ENCODE data around the gene RHCE.
"Not testable (repeated sequence)": the region's sequence is repeated elsewhere in the genome, so short reads cannot be mapped to it uniquely, and the experiment has no call there.

Gene RHCE

GRCh38 chr1:25420715-25421114, at the start of gene RHCE:
TSS of gene RHCE (minus strand) at chr1:25420825. CDS start at chr1:25420786, 39 bp downstream.
- not testable (repeated sequence) for H3K36me3 ChIP-seq (ENCODE audit: control insufficient read depth in 2 of 2, insufficient read depth in 2 of 2, low read length in 2 of 2); H3K27ac ChIP-seq (ENCODE audit: low read length); H3K4me1 ChIP-seq (ENCODE audit: control insufficient read depth, insufficient read depth, low read length); H3K27me3 ChIP-seq (ENCODE audit: control insufficient read depth in 1 of 2, insufficient read depth in 2 of 2, low read length in 2 of 2); H3K4me3 ChIP-seq (ENCODE audit: low read length in 2 of 2); H3K9ac ChIP-seq (ENCODE audit: low read length in 2 of 2); H3K9me3 ChIP-seq (ENCODE audit: control insufficient read depth in 2 of 2, low read length in 2 of 2)

GRCh38 chr1:25469177-25469576, 48.6 kb upstream of the RHCE start:
- Histone ChIP-seq H3K27ac (ENCODE audit: low read length) (no peak overlapping the region), H3K9ac (ENCODE audit: low read length in 2 of 2) (no peak overlapping the region), H3K4me1 (ENCODE audit: control insufficient read depth, insufficient read depth, low read length) (peaks cover 7% of the 10 kb centered on the region), H3K9me3 (ENCODE audit: control insufficient read depth in 2 of 2, low read length in 2 of 2) (no peaks in the 10 kb centered on the region), H3K36me3 (ENCODE audit: control insufficient read depth in 2 of 2, insufficient read depth in 2 of 2, low read length in 2 of 2) (peaks cover 0 to 2% of the 10 kb centered on the region in 2 donors), H3K4me3 (ENCODE audit: low read length in 2 of 2) (no peak overlapping the region), H3K27me3 (ENCODE audit: control insufficient read depth in 1 of 2, insufficient read depth in 2 of 2, low read length in 2 of 2) (no peaks in the 10 kb centered on the region)

GRCh38 chr1:25468033-25468432, 47.4 kb upstream of the RHCE start:
- Histone ChIP-seq H3K9ac (ENCODE audit: low read length in 2 of 2) (no peak overlapping the region), H3K9me3 (ENCODE audit: control insufficient read depth in 2 of 2, low read length in 2 of 2) (no peaks in the 10 kb centered on the region), H3K4me3 (ENCODE audit: low read length in 2 of 2) (no peak overlapping the region), H3K27me3 (ENCODE audit: control insufficient read depth in 1 of 2, insufficient read depth in 2 of 2, low read length in 2 of 2) (no peaks in the 10 kb centered on the region), H3K27ac (ENCODE audit: low read length) (peak overlapping the region; percentile 11), H3K36me3 (ENCODE audit: control insufficient read depth in 2 of 2, insufficient read depth in 2 of 2, low read length in 2 of 2) (peaks cover 0 to 2% of the 10 kb centered on the region in 2 donors), H3K4me1 (ENCODE audit: control insufficient read depth, insufficient read depth, low read length) (peaks cover 4% of the 10 kb centered on the region)

- Histone ChIP-seq H3K9me3 (ENCODE audit: control insufficient read depth in 2 of 2, low read length in 2 of 2) (no peaks in the 10 kb centered on the region), H3K27me3 (ENCODE audit: control insufficient read depth in 1 of 2, insufficient read depth in 2 of 2, low read length in 2 of 2) (no peaks in the 10 kb centered on the region), H3K36me3 (ENCODE audit: control insufficient read depth in 2 of 2, insufficient read depth in 2 of 2, low read length in 2 of 2) (peaks cover 0 to 2% of the 10 kb centered on the region in 2 donors), H3K27ac (ENCODE audit: low read length) (peak overlapping the region; percentile 11), H3K9ac (ENCODE audit: low read length in 2 of 2) (no peak overlapping the region), H3K4me3 (ENCODE audit: low read length in 2 of 2) (no peak overlapping the region), H3K4me1 (ENCODE audit: control insufficient read depth, insufficient read depth, low read length) (peaks cover 8% of the 10 kb centered on the region)
Measured at GRCh38 chr1:25467616-25468015, 47.0 kb upstream of the RHCE start.

- H3K27ac ChIP-seq (ENCODE audit: low read length): no peak overlapping the region
- no peak overlapping the region for H3K9ac ChIP-seq (ENCODE audit: low read length in 2 of 2)
- H3K4me1 ChIP-seq (ENCODE audit: control insufficient read depth, insufficient read depth, low read length): peaks cover 12% of the 10 kb centered on the region
- H3K27me3 ChIP-seq (ENCODE audit: control insufficient read depth in 1 of 2, insufficient read depth in 2 of 2, low read length in 2 of 2): no peaks in the 10 kb centered on the region
- H3K4me3 ChIP-seq (ENCODE audit: low read length in 2 of 2): no peak overlapping the region
- H3K9me3 ChIP-seq (ENCODE audit: control insufficient read depth in 2 of 2, low read length in 2 of 2): no peaks in the 10 kb centered on the region
- H3K36me3 ChIP-seq (ENCODE audit: control insufficient read depth in 2 of 2, insufficient read depth in 2 of 2, low read length in 2 of 2): no peaks in the 10 kb centered on the region
Measured at GRCh38 chr1:25467193-25467592, 46.6 kb upstream of the RHCE start.

- peaks cover 7 to 13% of the 10 kb centered on the region in 2 donors for H3K36me3 ChIP-seq (ENCODE audit: control insufficient read depth in 2 of 2, insufficient read depth in 2 of 2, low read length in 2 of 2)
- H3K9ac ChIP-seq (ENCODE audit: low read length in 2 of 2): no peak overlapping the region
- H3K27me3 ChIP-seq (ENCODE audit: control insufficient read depth in 1 of 2, insufficient read depth in 2 of 2, low read length in 2 of 2): no peaks in the 10 kb centered on the region
- H3K9me3 ChIP-seq (ENCODE audit: control insufficient read depth in 2 of 2, low read length in 2 of 2): no peaks in the 10 kb centered on the region
- H3K4me3 ChIP-seq (ENCODE audit: low read length in 2 of 2): no peak overlapping the region
- H3K27ac ChIP-seq (ENCODE audit: low read length): no peak overlapping the region
- H3K4me1 ChIP-seq (ENCODE audit: control insufficient read depth, insufficient read depth, low read length): peaks cover 7% of the 10 kb centered on the region
Measured at GRCh38 chr1:25462732-25463131, 42.1 kb upstream of the RHCE start.

GRCh38 chr1:25461849-25462248, 41.2 kb upstream of the RHCE start:
- peaks cover 7% of the 10 kb centered on the region for H3K4me1 ChIP-seq (ENCODE audit: control insufficient read depth, insufficient read depth, low read length)
- H3K36me3 ChIP-seq (ENCODE audit: control insufficient read depth in 2 of 2, insufficient read depth in 2 of 2, low read length in 2 of 2): peaks cover 7 to 13% of the 10 kb centered on the region in 2 donors
- no peaks in the 10 kb centered on the region for H3K9me3 ChIP-seq (ENCODE audit: control insufficient read depth in 2 of 2, low read length in 2 of 2)
- no peak overlapping the region for H3K4me3 ChIP-seq (ENCODE audit: low read length in 2 of 2)
- no peak overlapping the region for H3K9ac ChIP-seq (ENCODE audit: low read length in 2 of 2)
- no peaks in the 10 kb centered on the region for H3K27me3 ChIP-seq (ENCODE audit: control insufficient read depth in 1 of 2, insufficient read depth in 2 of 2, low read length in 2 of 2)
- H3K27ac ChIP-seq (ENCODE audit: low read length): no peak overlapping the region

- H3K9me3 ChIP-seq (ENCODE audit: control insufficient read depth in 2 of 2, low read length in 2 of 2); H3K27me3 ChIP-seq (ENCODE audit: control insufficient read depth in 1 of 2, insufficient read depth in 2 of 2, low read length in 2 of 2); H3K9ac ChIP-seq (ENCODE audit: low read length in 2 of 2); H3K27ac ChIP-seq (ENCODE audit: low read length); H3K4me3 ChIP-seq (ENCODE audit: low read length in 2 of 2); H3K4me1 ChIP-seq (ENCODE audit: control insufficient read depth, insufficient read depth, low read length): not testable (repeated sequence)
- H3K36me3 ChIP-seq (ENCODE audit: control insufficient read depth in 2 of 2, insufficient read depth in 2 of 2, low read length in 2 of 2): peaks cover 7 to 13% of the 10 kb centered on the region in 2 donors
Measured at GRCh38 chr1:25460816-25461215, 40.2 kb upstream of the RHCE start.

GRCh38 chr1:25460020-25460419, 39.4 kb upstream of the RHCE start:
- no peak overlapping the region for H3K9ac ChIP-seq (ENCODE audit: low read length in 2 of 2)
- H3K4me3 ChIP-seq (ENCODE audit: low read length in 2 of 2): no peak overlapping the region
- no peaks in the 10 kb centered on the region for H3K27me3 ChIP-seq (ENCODE audit: control insufficient read depth in 1 of 2, insufficient read depth in 2 of 2, low read length in 2 of 2)
- peaks cover 7 to 13% of the 10 kb centered on the region in 2 donors for H3K36me3 ChIP-seq (ENCODE audit: control insufficient read depth in 2 of 2, insufficient read depth in 2 of 2, low read length in 2 of 2)
- no peaks in the 10 kb centered on the region for H3K9me3 ChIP-seq (ENCODE audit: control insufficient read depth in 2 of 2, low read length in 2 of 2)
- H3K4me1 ChIP-seq (ENCODE audit: control insufficient read depth, insufficient read depth, low read length): peaks cover 7% of the 10 kb centered on the region
- H3K27ac ChIP-seq (ENCODE audit: low read length): no peak overlapping the region

- Histone ChIP-seq H3K9me3 (ENCODE audit: control insufficient read depth in 2 of 2, low read length in 2 of 2) (no peaks in the 10 kb centered on the region), H3K36me3 (ENCODE audit: control insufficient read depth in 2 of 2, insufficient read depth in 2 of 2, low read length in 2 of 2) (peaks cover 10 to 16% of the 10 kb centered on the region in 2 donors), H3K4me1 (ENCODE audit: control insufficient read depth, insufficient read depth, low read length) (peaks cover 7% of the 10 kb centered on the region), H3K27me3 (ENCODE audit: control insufficient read depth in 1 of 2, insufficient read depth in 2 of 2, low read length in 2 of 2) (no peaks in the 10 kb centered on the region), H3K4me3 (ENCODE audit: low read length in 2 of 2) (no peak overlapping the region), H3K27ac (ENCODE audit: low read length) (no peak overlapping the region), H3K9ac (ENCODE audit: low read length in 2 of 2) (no peak overlapping the region)
Measured at GRCh38 chr1:25458541-25459298, 38.1 kb upstream of the RHCE start.

- peaks cover 10 to 16% of the 10 kb centered on the region in 2 donors for H3K36me3 ChIP-seq (ENCODE audit: control insufficient read depth in 2 of 2, insufficient read depth in 2 of 2, low read length in 2 of 2)
- H3K4me3 ChIP-seq (ENCODE audit: low read length in 2 of 2): no peak overlapping the region
- no peak overlapping the region for H3K27ac ChIP-seq (ENCODE audit: low read length)
- no peak overlapping the region for H3K9ac ChIP-seq (ENCODE audit: low read length in 2 of 2)
- no peaks in the 10 kb centered on the region for H3K27me3 ChIP-seq (ENCODE audit: control insufficient read depth in 1 of 2, insufficient read depth in 2 of 2, low read length in 2 of 2)
- H3K4me1 ChIP-seq (ENCODE audit: control insufficient read depth, insufficient read depth, low read length): no peaks in the 10 kb centered on the region
- H3K9me3 ChIP-seq (ENCODE audit: control insufficient read depth in 2 of 2, low read length in 2 of 2): no peaks in the 10 kb centered on the region
Measured at GRCh38 chr1:25456502-25456901, 35.9 kb upstream of the RHCE start.
